GM19238 (cell line): ENCODE measurements around the gene CWF19L2.
"Not testable (repeated sequence)": the region's sequence is repeated elsewhere in the genome, so short reads cannot be mapped to it uniquely, and the experiment has no call there.

Source experiments
- DNase-seq: peaks from one replicate; pipeline ENCODE4 v3.0.0; 2011; ENCODE audit warnings: low spot score; ENCODE audit not compliant: insufficient read length

CWF19L2 gene

DNA sequence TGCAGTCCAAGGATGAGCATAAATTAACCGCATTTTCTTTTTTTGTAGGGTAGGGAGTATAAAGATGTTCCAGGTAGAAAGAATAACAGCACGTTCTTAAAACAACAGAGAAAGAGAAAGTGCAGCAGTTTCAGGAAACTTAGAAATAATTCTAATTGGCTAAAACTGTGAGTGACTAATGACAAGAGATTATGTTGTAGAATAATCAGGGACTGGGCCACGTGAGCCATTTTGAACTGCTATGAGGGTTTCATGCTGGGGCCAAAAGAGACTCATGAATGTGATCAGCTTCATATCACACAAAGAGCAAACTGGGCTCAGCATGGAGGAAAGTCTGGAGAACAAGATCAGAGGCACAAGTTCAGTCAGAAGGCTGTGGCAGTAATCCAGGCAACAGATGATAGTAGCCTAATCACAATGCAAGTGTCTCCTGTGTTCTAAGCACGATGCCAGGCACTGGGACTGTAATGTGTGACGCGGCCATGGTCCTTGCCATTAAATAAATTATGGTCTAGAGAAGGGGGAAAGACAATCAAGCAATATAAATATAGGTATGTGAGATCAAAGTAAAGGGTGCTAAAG lies 17.9 kb downstream of the CWF19L2 start:
- DNase-seq = no peak

DNA sequence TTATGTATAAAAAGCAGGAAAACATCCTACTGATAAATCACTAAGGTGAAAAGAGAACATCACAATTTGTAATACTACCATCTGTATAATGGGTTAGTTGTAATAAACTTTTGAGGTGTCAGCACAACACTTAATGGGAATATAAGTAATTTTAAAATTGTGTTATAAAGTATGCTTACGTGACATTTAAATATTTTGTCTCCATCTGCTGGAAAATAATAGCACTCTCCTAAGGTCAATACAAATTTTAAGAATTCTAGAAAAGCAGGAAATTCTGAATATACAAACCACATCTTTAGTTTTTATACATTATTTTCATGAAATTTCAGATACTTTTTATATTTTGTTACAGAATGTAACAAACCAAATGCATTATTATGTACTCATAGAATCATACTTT lies 19.5 kb downstream of the CWF19L2 start:
- no peak for DNase-seq

- DNase-seq = no peak
Observed at GRCh38 chr11:107430525-107430924, 27.1 kb downstream of the CWF19L2 start.

GRCh38 chr11:107427569-107428180 lies 29.9 kb downstream of the CWF19L2 start:
- no peak for DNase-seq

- no peak for DNase-seq
Observed at GRCh38 chr11:107413352-107413751, 44.3 kb downstream of the CWF19L2 start.

DNA sequence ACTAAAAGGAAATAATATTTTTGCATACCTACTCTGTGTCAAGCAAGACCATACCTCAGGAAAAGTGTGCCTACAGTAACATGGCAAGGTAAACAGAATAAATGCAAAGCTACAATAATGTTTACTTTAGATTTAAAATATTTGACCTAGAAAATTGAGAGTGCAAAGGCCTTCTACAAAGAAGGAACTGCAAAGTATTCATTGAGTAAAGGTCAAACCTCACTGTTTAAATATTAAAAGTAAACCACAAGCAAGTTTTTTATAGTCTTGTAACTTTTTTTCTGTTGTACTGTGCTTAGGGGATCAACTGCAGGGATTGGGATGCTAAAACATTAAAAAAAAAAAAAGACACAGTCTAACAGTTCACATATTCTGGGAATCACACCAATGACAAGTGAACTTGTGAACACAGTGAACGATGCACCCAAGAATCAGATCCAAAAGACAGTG lies 48.8 kb downstream of the CWF19L2 start:
- no peak for DNase-seq

DNA sequence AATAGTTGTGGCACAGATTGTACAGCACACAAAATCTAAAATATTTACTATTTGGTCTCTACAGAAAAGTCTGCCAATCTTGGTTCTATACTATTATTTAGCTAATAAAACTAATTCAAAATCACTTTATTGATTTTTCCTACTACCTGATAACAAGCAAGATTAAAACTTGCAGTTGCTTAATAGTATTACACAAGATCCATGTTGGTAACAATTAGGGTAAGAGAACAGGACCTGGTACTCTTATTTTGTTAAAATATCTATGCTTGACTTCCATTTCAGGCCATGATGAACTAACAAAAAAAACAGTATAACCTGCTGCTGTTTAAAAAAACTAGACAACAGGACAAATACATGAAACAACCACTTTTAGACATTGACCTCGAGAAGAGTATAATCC lies 52.4 kb downstream of the CWF19L2 start:
- no peak for DNase-seq

- DNase-seq = not testable (repeated sequence)
Observed at GRCh38 chr11:107401131-107401530, 56.5 kb downstream of the CWF19L2 start.

DNA sequence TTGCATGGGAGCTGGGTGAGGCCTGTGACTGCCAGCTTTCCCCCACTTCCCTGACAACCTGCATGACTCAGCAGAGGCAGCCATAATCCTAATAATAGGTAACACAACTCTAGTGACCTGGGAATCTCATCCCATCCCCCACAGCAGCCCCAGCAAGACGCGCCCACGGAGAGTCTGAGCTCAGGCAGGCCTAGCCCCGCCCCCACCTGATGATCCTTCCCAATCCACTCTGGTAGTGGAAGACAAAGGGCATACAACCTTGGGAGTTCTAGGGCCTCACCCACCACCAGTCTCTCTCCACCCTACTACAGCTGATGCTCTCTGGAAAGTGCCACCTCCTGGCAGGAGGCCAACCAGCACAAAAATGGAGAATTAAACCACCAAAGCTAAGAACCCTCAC lies 60.3 kb downstream of the CWF19L2 start:
- DNase-seq = no peak

DNA sequence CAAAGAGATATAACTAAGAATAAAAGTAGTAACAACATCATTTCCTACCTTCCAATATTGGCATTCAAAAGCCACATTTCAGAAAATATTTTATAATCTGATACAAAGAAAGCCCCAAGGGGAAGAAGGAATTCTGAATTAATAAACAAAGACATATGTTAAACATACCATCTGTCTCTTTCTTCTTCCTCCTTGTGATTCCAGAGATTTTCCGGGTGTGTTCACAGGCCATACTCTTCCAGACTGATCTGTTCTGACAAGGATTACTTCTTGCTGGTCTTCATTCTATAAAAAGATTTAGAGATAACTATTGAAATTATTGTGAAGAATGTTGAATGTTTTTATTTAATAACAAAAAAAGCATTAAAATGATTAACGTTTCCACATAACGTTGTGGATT lies 65.0 kb downstream of the CWF19L2 start:
- no peak for DNase-seq

GRCh38 chr11:107390701-107391100 lies 66.9 kb downstream of the CWF19L2 start:
- not testable (repeated sequence) for DNase-seq

DNA sequence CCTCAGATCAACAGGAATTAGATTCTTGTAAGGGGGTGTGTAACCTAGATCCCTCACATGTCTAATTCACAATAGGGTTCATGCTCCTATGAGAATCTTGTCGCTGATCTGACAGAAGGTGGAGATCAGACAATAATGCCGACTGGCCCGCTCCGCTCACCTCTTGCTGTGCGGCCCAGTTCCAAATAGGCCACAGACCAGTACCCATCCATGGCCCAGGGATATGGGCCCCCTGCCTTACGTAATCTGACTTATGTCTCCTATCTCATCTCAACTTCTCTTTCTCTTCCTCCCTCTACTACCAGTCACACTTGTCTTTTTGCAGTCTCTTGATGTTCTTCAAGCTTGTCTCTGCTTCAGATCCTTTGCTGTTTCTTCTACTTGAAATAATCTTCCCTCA lies 70.0 kb downstream of the CWF19L2 start:
- no peak for DNase-seq

DNA sequence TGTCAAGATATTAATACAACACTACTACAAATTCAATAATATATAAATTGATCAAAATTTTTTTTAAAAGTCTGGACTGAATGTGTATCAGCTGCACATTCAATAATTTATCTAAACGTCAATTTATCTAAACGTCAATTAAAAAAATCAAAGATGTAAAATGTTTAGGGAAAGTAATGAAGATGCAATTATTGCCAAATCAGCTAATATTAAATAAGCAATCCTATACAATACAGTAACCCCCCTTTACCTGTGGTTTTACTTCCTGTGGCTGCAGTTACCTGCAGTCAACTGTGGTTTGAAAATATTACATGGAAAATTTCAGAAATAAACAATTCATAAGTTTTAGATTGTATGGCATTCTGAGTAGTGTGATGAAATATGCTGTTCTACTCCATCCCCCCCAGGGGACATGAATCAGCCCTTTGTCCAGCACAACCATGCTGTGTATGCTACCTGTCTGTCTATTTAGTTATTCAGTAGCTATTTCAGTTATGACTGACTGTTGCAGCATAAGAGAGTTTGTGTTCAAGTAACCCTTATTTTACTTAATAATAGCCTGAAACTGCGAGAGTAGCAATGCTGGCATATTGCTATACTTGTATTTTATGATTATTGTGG lies 72.2 kb downstream of the CWF19L2 start:
- no peak for DNase-seq

GRCh38 chr11:107384144-107384852 lies 73.3 kb downstream of the CWF19L2 start:
- DNase-seq = no peak

DNA sequence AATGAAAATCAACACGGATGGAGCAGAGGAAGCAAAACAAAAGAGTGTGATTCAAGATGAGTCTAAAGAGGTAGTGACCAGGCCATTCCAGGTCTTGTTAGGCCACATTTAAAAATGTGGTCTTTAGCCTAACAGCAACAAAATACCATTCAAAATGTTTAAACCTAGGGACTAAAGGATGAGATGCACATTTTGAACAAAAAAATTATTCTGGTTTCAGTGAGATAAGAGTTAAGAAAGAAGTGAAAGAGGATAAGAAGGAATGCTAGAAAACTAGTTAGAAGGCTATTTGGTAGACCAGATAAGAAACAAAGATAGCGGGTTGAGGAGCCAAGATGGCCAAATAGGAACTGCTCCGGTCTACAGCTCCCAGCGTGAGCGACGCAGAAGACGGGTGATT lies 85.2 kb downstream of the CWF19L2 start:
- no peak for DNase-seq

DNA sequence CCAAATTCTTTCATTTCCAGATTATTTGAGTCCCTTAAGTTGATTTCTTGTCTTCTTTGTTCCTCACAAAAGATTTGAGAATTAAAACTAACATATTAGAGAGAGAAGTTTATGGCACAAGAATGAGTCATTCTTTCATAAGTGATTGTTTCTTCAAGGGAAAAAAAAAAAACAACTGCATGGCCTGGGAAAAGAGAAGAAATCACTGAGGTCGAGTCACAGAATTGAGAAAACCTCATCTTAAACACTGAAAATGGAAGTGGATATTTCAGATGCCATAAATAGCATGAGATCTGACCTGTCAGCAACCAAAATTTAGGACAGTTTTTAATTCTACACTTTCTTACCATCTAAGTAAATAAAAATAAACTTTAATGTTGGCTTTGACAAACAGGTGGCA lies 87.2 kb downstream of the CWF19L2 start:
- DNase-seq = no peak

- DNase-seq = no peak
Observed at GRCh38 chr11:107359701-107360100, 97.9 kb downstream of the CWF19L2 start.

- no peak for DNase-seq
Observed at GRCh38 chr11:107357877-107358276, 99.7 kb downstream of the CWF19L2 start.

GRCh38 chr11:107354780-107355179 lies 102.8 kb downstream of the CWF19L2 start:
- DNase-seq = no peak

DNA sequence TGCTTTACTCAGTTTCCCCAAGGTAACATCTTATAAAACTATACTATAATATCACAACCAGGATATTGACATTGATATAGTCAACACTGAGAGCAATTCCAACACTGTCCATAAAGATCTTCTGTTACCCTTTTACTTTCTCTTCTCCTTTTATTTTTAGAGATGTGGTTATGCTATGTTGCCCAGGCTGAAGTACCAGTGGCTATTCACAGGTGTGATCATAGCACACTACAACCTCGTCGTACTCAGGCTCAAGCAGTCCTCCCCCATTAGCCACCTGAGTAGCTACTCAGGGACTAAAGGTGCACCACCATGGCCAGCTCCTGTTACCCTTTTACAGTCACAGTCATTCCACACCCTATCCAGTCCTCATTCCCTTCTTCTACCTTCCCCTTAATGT lies 119.7 kb downstream of the CWF19L2 start:
- DNase-seq = no peak

- no peak for DNase-seq
Observed at GRCh38 chr11:107331728-107332127, 125.9 kb downstream of the CWF19L2 start.

DNA sequence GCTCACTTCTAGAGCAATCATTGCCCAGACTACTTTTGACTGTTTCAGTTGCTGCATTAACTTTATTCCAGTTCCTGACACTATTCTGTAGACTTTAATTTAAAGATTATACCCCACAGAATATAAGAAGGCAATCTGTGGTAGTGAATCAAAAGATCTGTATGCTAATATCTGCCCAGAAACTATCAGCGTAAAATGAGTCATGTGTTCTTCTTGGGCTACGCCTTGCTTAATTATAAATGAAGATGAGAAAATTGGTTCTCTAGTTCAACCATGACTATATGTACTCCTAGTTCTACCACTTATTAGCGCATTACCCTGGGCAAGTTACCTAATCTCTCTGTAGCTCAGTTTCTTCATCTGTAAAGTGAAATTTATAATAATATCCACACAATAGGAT lies 128.5 kb downstream of the CWF19L2 start:
- DNase-seq = no peak
